NCI-H524 treated with DMSO at 0.1 percent for 48 hours (cell line): ENCODE results near the gene SBF2.

Experiments used
- DNase-seq: peaks from one replicate; lab custom pipeline; 2025; lab: John Stamatoyannopoulos, UW

SBF2 gene

GRCh38 chr11:10293423-10294289 is at the start of gene SBF2:
SBF2 (minus strand) TSS chr11:10294219; CDS start chr11:10294069, 150 bp downstream.
- no peak for DNase-seq

GRCh38 chr11:10338287-10338686 is 44.3 kb upstream of the SBF2 start:
- no peak for DNase-seq

DNA sequence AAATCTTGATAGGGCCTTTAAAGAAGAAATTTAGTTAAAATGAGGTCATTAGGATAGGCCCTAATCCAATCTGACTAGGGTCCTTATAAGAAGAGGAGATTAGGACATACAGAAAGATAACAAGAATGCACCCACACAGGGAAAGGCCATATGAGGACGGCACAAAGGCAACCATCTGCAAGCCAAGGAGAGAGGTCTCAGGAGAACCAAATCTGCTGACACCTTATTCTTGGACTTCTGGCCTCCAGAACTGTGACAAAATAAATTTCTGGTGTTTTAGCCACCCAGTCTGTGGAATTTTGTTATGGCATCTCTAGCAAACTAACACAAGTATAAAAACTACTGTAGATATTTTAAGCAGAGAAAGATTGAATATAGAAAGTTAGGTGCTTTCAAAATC is 39.5 kb upstream of the SBF2 start:
- DNase-seq = no peak

GRCh38 chr11:10331548-10332289 is 37.7 kb upstream of the SBF2 start:
- DNase-seq = no peak

DNA sequence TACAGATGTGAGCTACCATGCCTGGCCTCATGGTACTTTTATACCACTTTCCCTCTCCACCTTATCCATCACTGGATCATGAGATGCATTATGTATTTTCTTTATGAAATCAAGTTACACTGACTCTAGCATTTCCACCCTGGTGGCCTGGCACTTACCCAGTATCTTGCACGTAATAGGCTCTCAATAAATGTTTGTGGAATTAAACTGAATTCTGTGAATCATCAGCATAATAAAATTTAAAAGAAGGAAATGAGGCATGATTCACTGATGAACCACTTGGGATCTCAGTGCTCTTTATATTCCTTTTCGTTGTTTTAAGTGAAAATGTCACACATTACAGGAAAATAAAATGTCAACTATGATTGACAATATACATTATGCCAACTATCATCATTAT is 35.9 kb upstream of the SBF2 start:
- DNase-seq = no peak

DNA sequence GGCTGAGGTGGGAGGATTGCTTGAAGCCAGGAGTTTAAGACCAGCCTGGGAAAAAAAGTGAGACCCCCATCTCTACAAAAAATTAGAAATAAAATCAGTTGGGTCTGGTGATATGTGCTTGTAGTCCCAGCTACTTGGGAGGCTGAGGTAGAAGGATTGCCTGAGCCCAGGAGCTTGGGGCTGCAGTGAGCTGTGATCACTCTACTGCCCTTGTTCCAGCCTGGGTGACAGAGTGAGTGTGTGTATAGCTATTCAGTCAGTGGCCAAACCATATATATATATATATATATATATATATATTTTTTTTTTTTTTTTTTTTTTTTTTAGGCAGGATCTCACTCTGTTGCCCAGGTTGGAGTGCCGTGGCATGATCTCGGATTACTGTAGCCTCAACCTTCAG is 35.3 kb upstream of the SBF2 start:
- no peak for DNase-seq

DNA sequence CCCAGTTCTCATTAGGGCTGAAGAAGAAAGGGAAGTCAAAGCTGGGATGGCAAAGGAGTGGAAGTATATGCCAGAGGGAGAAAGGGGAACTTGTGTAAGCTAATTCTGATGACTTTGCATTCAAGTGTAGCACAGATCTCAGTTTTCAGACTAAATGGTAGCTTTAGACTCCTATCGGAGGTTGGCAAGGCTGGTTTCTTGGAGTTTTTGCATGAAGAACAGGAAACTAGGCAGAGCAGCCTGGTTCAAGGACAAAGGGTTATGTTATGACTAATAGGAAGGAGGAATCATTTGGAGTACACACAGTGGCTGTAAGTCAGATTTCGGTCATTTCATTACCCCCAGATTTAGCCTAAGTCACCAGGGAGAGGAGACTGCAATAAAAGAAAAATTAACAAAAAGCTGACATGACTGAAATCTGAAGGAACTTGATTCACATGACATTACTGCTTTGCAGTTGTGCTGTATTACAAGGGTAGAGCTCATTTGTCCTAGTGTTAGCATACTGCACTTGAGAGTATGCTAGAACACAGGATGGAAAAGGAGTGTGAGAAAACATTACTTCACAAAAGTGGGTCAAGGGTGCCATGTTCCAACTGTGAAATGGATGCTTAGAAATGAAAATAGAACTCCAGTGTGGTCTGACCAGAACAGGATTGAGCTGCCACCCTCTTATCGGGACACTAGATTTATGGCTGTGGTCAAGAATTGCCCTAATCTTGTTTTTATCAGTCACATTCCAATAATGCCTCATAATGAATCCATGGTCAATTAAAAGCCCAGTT is 34.5 kb upstream of the SBF2 start:
- DNase-seq = no peak

- no peak for DNase-seq
Measured at GRCh38 chr11:10327254-10327653, 33.2 kb upstream of the SBF2 start.

DNA sequence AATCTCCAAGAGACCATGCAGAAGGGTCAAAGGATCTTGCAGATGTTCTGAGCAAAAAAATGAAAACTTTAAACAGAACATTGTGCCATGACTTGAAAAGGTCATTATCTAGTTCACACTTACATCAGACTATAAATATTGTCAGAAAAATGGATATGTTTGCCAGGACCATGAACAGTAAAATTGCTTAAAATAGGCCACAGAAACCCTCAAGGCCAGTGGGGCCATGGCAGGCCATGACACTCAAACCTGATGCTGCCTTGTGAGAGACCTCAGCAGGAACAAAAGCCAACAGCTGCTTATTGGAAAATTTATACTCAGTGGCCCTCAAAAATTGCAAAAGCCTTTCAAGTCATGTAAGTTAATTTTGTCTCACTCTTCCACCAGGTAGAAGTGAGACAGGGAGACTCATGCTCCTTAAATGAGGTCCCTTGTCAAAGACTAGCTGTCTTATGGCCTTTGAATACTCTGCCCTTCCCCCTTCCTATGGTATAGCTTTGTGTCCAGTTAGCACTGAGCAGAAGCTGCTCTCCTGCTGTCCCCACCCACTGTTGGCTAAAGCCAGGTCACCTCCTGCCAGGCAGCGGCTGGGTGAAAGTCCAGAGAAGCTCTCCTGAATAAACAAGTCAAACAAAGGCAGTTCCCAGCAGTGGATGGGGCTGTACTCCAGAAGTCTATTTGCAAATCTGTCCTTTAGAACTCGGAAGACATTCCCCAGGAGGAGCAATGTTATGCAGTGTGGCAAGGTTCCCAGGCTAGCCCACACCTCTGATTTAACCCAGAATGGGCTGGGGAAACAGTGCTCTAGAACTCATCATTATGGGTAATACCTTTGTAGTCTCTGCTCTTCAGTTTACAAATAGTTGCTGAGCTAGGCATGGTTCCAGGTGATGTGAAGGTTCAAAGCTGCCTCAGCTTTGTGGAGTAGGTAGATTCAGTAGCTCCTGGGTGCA is 32.3 kb upstream of the SBF2 start:
- no peak for DNase-seq

DNA sequence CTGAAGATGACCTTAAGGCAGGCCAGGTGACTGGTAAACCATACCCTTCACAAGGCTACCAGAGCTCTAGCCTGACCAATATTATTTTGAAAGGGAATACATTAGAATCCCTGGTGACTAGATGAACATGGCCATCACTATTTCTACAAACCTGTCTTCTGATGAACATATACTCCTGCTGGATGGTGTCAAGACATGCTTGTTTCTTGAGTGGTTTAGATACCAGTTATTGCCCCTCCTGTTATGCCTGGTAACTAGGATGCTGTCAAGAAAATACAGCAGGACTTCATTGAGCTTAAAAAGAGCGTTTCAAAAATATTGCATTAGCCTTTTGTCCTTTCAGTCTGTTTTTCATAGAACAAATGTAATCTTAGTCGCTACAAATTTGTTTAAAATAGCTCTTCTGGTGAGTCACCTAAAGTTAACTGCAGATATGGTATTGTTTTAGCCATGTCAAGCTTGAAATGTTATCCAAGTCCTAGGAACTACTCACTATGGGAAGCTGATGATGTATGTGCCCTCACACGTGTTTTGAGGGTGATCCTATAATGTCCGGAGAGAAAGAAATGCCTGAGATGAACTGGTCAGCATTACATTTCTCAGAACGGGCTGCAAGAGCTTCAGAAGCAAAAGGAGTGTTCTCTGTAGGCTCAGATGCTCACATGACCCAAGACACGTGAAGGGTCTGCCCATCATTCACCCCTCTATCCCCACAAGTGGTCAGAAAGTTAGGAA is 31.4 kb upstream of the SBF2 start:
- no peak for DNase-seq

GRCh38 chr11:10324474-10324873 is 30.5 kb upstream of the SBF2 start:
- DNase-seq = no peak

DNA sequence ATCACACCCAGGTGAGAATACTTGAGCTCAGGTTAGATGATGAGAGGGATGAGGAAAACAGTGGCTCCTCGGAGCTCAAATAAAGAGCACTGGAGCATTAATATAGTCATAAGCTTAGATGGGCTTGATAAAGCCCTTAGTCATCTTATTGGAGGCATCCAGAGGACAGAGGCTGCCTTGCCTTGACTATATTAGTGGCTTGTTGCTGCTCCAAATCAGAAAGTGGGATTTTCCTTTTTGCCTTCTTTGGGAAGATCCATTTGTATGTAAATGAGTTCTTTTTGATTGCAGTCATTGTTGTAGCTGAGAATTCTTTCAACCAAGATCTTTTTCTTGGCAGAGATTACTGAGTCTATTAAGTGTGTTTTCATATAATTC is 29.8 kb upstream of the SBF2 start:
- no peak for DNase-seq

GRCh38 chr11:10322830-10323792 is 29.1 kb upstream of the SBF2 start:
- no peak for DNase-seq

- no peak for DNase-seq
Measured at GRCh38 chr11:10322401-10322800, 28.4 kb upstream of the SBF2 start.

- DNase-seq = no peak
Measured at GRCh38 chr11:10320736-10321465, 26.9 kb upstream of the SBF2 start.

DNA sequence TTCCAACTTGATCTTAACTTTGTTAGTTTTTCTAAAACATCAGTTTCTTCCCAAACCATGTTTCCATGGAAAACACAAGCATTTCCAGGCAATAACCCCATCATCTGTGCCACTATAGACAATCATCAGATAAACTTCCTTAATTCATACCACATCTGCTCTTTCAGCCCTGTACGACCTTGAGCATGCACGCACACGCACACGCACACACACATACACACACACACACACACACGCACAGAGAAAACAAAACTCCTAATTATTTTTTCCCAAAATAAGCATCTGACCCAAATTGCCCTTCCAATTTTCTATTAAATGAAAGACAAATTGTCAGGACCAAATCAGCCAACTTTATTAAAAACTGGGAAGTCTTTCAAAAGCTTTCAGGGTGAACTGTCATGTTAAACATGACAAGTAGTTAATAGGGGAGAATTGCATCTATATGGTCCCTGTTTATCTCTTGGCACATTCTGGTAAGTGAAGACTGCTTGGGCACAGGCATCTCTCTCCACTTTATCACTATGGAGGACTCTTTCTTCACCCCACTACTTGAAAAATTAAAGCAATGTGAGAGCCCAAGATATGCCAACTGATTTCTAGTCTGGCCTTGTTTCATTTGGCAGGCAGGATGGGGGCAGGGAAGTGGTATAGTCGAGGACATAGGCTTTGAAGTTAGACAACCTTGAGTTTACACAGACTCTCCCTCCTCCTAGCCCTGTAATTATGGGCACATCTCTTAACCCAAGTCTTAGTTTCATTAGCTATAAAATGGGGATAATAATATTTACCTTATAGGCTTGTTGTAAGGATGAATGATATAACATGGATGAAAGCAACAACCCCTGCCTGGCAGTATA is 25.9 kb upstream of the SBF2 start:
- DNase-seq = no peak

DNA sequence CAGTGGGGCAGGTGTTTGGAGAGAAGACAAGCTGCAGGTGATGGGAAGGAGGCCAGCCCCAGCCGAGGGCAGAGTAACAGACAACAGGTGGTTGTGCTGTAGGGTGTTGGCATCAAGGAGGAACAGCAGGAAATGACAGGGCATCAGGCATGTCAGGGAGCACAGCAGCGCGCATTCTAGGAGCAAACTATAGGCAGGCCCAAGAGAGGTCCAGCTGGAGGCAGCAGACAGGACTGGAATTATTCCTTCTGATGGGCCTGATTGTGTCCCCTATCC is 24.4 kb upstream of the SBF2 start:
- DNase-seq = no peak
